ENCODE measurements around the gene FLYWCH1. TPM values are rescaled to one million over a fixed set of nuclear protein-coding genes. Genes with fewer than 3 reads are reported as not detected.

Gene FLYWCH1
- total RNA-seq, 2 donors from 2014 or later = 18.5 to 28.4 TPM

GRCh38 chr16:2971134-2971984 lies 59.6 kb downstream of the FLYWCH1 start:
- Histone ChIP-seq H3K36me3 (no peaks in the 10 kb centered on the region), H3K27me3 (peaks cover 18% of the 10 kb centered on the region), H3K9me3 (no peaks in the 10 kb centered on the region), H3K9ac (ENCODE audit: low read depth in 2 of 2, low read length in 2 of 2) (no peak overlapping the region), H3K4me3 (no peak overlapping the region), H3K27ac (no peak overlapping the region), H3K4me1 (peaks cover 14% of the 10 kb centered on the region)
- no peak for DNase-seq
- TF ChIP-seq CTCF (IDR thresholded peaks at IDR 0.05) = no peak
- intact Hi-C loops (cut with DNase I) = no loop called here

GRCh38 chr16:2971985-2972784 lies 60.5 kb downstream of the FLYWCH1 start:
- H3K4me1 ChIP-seq = peaks cover 13% of the 10 kb centered on the region
- no peak for DNase-seq
- no peaks in the 10 kb centered on the region for H3K9me3 ChIP-seq
- H3K36me3 ChIP-seq = no peaks in the 10 kb centered on the region
- no peak overlapping the region for H3K9ac ChIP-seq (ENCODE audit: low read depth in 2 of 2, low read length in 2 of 2)
- H3K4me3 ChIP-seq = no peak overlapping the region
- TF ChIP-seq CTCF (IDR thresholded peaks at IDR 0.05) = no peak
- intact Hi-C loops (cut with DNase I) = no loop called here
- H3K27me3 ChIP-seq = peaks cover 10% of the 10 kb centered on the region
- H3K27ac ChIP-seq = no peak overlapping the region

- Histone ChIP-seq H3K27ac (no peak overlapping the region), H3K36me3 (no peaks in the 10 kb centered on the region), H3K4me1 (peaks cover 9% of the 10 kb centered on the region), H3K27me3 (peaks cover under 1% of the 10 kb centered on the region), H3K4me3 (no peak overlapping the region), H3K9me3 (no peaks in the 10 kb centered on the region), H3K9ac (ENCODE audit: low read depth in 2 of 2, low read length in 2 of 2) (no peak overlapping the region)
- intact Hi-C loops (cut with DNase I) = no loop called here
- TF ChIP-seq CTCF (IDR thresholded peaks at IDR 0.05) = no peak
- no peak for DNase-seq
These were observed 61.4 kb downstream of the FLYWCH1 start for GRCh38 chr16:2973093-2973492.

DNA sequence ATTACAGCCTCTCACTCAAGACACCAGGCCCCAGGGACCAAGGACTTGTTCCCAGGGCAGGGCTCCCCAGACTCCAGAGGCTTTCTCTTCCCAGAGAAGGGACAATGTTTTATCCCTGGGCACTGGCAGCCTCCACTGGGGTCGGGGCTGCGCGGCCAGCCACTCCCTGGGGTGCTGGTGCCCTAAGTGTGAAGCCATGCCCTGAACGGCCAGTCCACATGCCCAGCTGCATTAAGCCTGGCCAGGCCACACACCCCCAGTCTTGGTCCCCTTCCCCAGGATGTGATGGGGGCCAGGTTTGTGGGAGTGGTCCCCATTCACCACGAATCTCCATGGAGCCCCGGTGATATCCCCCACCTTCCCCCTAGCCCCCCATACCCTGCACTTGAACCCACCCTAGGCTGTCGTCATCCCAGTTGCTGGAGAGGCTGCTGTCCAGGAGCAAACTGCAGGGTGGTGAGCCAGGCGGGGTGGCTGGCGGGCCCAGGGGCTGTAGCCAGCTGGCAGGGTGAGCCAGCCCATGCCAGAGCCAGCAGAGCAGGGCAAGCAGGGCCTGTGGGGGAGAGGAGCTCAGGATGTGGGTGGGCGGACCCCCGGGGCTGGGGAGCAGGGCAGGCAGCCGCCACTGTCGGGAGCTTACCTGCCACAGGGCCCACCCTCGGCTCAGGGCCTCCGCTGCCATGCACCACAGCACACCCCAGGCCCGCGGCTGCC lies 62.0 kb downstream of the FLYWCH1 start:
- no peak overlapping the region for H3K27ac ChIP-seq
- H3K9ac ChIP-seq (ENCODE audit: low read depth in 2 of 2, low read length in 2 of 2) = no peak overlapping the region
- TF ChIP-seq CTCF (IDR thresholded peaks at IDR 0.05) = no peak
- H3K4me3 ChIP-seq = no peak overlapping the region
- intact Hi-C loops (cut with DNase I) = no loop called here
- no peaks in the 10 kb centered on the region for H3K27me3 ChIP-seq
- H3K36me3 ChIP-seq = no peaks in the 10 kb centered on the region
- no peaks in the 10 kb centered on the region for H3K9me3 ChIP-seq
- H3K4me1 ChIP-seq = peaks cover 9% of the 10 kb centered on the region
- no peak for DNase-seq

GRCh38 chr16:2974319-2975056 lies 62.8 kb downstream of the FLYWCH1 start:
- Histone ChIP-seq H3K36me3 (no peaks in the 10 kb centered on the region), H3K9me3 (no peaks in the 10 kb centered on the region), H3K27me3 (no peaks in the 10 kb centered on the region), H3K27ac (no peak overlapping the region), H3K4me1 (peaks cover 10% of the 10 kb centered on the region), H3K9ac (ENCODE audit: low read depth in 2 of 2, low read length in 2 of 2) (no peak overlapping the region), H3K4me3 (no peak overlapping the region)
- DNase-seq = no peak
- TF ChIP-seq CTCF (IDR thresholded peaks at IDR 0.05) = no peak
- intact Hi-C loops (cut with DNase I) = no loop called here

Data from colonic mucosa (tissue), 4 donors.